Measurements from ENCODE around the gene SLC41A1. TPM values are rescaled to one million over a fixed set of nuclear protein-coding genes. Genes with fewer than 3 reads are reported as not detected.

SLC41A1 gene
- total and polyA plus RNA-seq, 9 of the 15 experiments (the other 6 are each of a cell fraction or from before 2014, with no cell fraction given), result 4.1 to 29.3 (median 11.4) TPM

GRCh38 chr1:205750138-205751035 is 62.6 kb downstream of the SLC41A1 start, which contains the start of gene NUCKS1 (continued):
- TF ChIP-seq ZHX1 (conservative IDR thresholded peaks at IDR 0.05; ENCODE audit: low read length) (peak; percentile 96), CREB3 (tag; conservative IDR thresholded peaks at IDR 0.05; ENCODE audit: low read depth) (peak; percentile 76), MXD1 (CRISPR knock-in tag; IDR thresholded peaks at IDR 0.05; ENCODE audit: borderline replicate concordance, poor library complexity, severe bottlenecking) (no peak), OTX1 (CRISPR knock-in tag; IDR thresholded peaks at IDR 0.05) (no peak), TARDBP (IDR thresholded peaks at IDR 0.05) (0 out of 2 replicates have a peak, but pooled peaks have one; percentile 26), SMARCA4 (IDR thresholded peaks at IDR 0.05) (0 out of 2 replicates have a peak, but pooled peaks have one; percentile 29), FOXM1 (IDR thresholded peaks at IDR 0.05; ENCODE audit: low read depth) (peak; percentile 100), FOXM1 (CRISPR knock-in tag; IDR thresholded peaks at IDR 0.05; ENCODE audit: low read depth) (peak; percentile 100), EHMT2 (IDR thresholded peaks at IDR 0.05) (peak; percentile 80), TEAD2 (tag; IDR thresholded peaks at IDR 0.05) (peak; percentile 47), CBX2 (IDR thresholded peaks at IDR 0.05; ENCODE audit: insufficient read depth, low read length, poor library complexity, severe bottlenecking) (no peak), MIER1 (IDR thresholded peaks at IDR 0.05; ENCODE audit: low read depth) (peak; percentile 60; the same call in 1 of the 2 replicates), ATF3 (IDR thresholded peaks at IDR 0.05) (peak; percentile 13; the same call in 1 of the 2 replicates), ATF3 (CRISPR knock-in tag; conservative IDR thresholded peaks at IDR 0.05) (0 out of 2 replicates have a peak, but pooled peaks have one; percentile 30), ZNF444 (CRISPR knock-in tag; IDR thresholded peaks at IDR 0.05) (no peak), CC2D1A (IDR thresholded peaks at IDR 0.05) (peak; percentile 79), MEF2D (tag; conservative IDR thresholded peaks at IDR 0.05; ENCODE audit: low read depth) (0 out of 2 replicates have a peak, but pooled peaks have one; percentile 56)
- TF ChIP-seq, protein P1, sequence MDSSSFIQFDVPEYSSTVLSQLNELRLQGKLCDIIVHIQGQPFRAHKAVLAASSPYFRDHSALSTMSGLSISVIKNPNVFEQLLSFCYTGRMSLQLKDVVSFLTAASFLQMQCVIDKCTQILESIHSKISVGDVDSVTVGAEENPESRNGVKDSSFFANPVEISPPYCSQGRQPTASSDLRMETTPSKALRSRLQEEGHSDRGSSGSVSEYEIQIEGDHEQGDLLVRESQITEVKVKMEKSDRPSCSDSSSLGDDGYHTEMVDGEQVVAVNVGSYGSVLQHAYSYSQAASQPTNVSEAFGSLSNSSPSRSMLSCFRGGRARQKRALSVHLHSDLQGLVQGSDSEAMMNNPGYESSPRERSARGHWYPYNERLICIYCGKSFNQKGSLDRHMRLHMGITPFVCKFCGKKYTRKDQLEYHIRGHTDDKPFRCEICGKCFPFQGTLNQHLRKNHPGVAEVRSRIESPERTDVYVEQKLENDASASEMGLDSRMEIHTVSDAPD (CRISPR knock-in tag; IDR thresholded peaks at IDR 0.05), result no peak
- TF ChIP-seq, protein P2, sequence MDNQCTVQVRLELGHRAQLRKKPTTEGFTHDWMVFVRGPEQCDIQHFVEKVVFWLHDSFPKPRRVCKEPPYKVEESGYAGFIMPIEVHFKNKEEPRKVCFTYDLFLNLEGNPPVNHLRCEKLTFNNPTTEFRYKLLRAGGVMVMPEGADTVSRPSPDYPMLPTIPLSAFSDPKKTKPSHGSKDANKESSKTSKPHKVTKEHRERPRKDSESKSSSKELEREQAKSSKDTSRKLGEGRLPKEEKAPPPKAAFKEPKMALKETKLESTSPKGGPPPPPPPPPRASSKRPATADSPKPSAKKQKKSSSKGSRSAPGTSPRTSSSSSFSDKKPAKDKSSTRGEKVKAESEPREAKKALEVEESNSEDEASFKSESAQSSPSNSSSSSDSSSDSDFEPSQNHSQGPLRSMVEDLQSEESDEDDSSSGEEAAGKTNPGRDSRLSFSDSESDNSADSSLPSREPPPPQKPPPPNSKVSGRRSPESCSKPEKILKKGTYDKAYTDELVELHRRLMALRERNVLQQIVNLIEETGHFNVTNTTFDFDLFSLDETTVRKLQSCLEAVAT (IDR thresholded peaks at IDR 0.05), result peak in 1 of 2 experiments; percentile 95; a peak in 2 of 4 replicates

All from K562 (cell line).